Muscle of back (tissue), 11 donors: ENCODE measurements around the gene CDH23. TPM values are rescaled to one million over a fixed set of nuclear protein-coding genes. Genes with fewer than 3 reads are reported as not detected.
A peak's percentile ranks its signal among the peaks of the same experiment; 100 is the strongest.

Experiments used
- DNase-seq, 3 donors: peaks; one replicate each; pipeline versions ENCODE4 v3.0.0 to v3.0.0-alpha.2; 2013
- polyA plus RNA-seq, 10 donors: library from polyadenylated mRNA; unstranded; fragments of 120-200 nt; gene quantifications; one replicate each; pipeline ENCODE4 v1.2.1, GENCODE V29; 2013; ENCODE audit not compliant: insufficient read length in 10 of 10

Gene CDH23
- polyA plus RNA-seq, 10 donors: 3.1 to 5.7 (median 4.1) TPM

DNA sequence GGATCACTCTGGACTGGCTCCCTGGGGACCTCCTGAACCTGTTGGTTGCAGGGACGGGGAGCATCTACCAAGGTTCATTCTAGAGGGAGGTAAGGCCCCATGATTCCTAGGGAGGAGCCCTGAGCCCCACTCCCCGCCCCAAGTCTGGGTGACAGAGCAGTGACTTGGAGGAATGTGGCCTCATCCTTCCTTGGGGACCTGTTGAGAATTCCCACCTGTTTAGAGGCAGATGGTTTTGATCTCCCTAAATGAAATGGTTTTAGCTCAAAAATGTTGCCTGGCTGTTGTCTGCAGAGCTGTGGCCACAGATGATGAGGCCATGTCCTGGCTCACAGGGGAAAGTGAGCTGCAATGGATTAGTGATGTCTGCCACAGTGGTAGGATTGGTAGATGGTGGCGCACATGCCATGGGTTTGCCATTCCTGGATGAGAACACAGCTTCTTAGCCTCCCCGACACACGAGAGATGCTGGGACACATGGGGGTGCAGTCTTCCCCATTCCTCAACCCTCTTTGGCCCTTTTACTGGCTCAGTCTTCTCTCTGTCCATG is 310.6 kb downstream of the CDH23 start:
- DNase-seq: no peak

DNA sequence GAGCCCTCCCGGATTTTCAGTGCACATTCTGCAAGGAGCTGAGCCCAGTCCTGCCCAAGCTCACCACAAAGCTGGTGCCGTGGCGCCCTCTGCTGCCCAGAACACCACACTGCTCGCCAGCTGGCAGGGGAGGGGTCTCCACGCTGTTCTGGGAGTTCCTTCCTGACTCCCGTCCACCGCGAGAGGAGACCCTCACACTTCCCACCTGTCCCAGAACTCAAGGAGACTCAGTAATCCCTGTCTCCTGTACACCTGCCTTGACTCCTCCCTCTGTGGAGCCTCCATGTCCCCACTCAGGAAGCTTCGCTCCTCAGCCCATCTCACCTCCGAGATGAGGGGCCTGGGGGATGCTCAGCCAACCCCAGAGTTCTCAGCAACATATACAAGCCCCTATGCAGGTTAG is 311.6 kb downstream of the CDH23 start:
- peak in 2 of 3 donors; percentile 49 to 76 for DNase-seq

DNA sequence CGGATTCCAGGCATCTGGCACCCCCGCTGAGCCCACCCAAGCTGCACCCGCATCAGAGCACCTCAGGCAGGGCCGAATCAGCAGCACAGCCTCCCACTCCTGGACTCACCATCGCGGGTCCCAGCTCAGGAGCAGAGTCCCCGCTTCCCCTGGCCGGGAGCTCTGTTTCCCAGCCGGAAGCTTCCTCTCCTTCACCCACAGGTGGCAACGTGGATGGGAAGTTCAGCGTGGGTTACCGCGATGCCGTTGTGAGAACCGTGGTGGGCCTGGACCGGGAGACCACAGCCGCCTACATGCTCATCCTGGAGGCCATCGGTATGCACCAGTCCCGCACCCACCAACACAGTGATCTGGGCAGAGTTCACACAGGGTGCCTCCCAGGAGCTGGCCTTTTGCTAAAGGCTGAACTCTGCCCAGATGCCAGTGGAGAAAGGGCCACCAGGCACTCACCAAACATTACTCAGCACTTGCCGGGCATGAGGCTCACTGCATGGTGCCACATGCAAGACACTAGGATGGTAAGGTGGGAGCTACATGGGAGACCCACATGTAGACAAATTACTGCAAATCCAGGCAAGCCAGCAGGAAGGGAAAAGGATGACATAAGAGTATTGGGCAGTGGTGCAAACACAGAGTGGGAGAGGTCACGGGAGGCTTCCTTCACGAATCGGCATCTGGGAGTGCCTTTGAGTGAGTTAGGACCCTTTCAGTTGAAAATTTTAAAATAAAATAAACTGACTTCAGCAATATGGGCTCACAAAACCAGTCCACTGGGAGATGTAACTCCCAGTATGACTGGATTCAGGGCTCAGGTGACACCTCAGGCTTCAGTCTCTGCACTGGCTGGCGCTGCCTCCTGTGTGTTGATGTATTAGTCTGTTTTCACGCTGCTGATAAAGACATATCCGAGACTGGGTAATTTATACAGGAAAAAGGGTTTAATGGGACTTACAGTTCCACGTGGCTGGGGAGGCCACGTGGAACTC is 312.5 kb downstream of the CDH23 start:
- DNase-seq: no peak

DNA sequence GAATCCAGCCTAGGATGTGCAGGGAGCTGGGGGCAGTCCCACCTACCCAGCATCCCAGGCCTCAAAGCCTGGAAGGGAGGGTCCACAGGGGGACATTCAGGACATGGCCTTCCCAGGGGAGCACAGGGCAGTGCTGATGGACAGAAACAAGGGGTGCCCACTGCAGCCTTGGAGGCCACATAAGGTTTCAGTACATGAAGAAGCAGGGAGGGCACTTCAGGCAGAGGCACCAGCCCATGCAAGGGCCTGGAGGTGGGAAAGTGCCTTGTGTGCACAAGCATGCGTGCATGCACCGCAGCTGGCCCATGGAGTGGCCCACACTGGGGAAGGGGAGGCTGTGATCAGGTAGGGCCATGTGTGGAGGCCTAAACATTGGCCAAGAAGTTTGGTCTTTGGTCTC is 313.8 kb downstream of the CDH23 start:
- DNase-seq: no peak

DNA sequence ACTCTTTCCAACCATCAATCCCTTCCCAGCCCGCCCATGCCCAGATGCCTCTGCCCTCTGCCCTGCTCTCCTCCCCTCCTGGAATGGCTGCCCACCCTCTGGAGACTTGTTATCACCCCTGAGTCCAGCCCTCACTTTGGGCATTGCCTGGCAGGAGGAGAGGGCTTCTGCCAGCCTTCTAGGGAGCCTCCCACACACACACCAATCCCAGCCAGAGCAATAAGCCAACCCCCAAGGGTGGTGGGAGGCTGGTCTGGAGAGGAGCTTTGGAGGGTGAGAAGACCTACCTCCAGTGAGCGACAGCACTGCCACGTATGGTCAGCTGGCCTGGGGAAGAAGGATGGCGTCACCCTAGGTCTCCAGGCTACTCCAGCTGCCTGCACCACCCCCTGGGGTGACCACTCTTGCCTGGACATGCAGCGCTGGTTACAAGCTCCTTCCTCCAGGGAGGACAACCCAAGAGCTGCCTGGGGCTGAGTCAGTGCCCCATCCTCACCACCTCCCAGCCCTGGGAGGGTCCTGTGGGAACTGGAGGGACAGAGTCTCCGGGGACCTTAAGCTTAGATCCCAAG is 314.4 kb downstream of the CDH23 start:
- no peak for DNase-seq

DNA sequence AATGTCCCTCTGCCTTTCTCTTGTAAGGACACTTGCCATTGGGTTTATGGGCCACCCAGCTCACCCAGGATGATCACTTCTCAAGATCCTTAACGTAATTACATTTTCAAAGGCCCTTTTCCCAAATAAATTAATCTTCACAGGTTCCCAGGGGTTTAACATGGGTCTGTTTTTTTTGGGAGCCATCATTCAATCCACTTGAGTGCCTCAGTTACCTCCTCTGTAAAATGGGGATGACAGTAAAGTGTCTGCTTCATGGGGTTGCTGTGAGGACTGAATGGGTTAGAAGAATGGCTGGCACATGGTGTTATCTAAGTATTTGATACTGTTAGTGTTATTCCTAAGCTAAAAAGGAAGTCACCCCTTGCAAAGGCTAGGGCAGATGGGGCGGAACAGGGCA is 315.4 kb downstream of the CDH23 start:
- no peak for DNase-seq

DNA sequence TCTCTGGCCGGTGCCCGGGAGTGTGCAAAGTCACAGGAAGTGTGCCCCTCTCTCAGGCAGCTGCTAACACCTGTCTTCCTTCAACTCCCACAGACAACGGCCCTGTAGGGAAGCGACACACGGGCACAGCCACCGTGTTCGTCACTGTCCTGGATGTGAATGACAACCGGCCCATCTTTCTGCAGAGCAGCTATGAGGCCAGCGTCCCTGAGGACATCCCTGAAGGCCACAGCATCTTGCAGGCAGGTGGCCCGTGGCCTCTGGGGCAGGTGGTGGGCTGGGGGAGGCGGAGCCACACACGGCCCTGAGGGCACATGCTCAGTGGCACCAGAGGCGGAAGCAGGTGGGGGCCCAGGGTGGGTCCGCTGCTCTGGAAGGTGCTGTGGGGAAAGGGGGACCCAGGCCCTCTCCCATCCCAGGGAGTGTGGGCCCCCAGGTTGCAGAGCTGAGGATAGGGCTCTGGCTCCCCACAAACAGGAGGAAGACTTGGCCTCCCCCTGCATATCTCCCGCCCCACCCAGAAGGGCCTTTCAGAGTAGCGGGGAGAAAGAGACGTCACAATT is 315.9 kb downstream of the CDH23 start:
- DNase-seq: no peak

DNA sequence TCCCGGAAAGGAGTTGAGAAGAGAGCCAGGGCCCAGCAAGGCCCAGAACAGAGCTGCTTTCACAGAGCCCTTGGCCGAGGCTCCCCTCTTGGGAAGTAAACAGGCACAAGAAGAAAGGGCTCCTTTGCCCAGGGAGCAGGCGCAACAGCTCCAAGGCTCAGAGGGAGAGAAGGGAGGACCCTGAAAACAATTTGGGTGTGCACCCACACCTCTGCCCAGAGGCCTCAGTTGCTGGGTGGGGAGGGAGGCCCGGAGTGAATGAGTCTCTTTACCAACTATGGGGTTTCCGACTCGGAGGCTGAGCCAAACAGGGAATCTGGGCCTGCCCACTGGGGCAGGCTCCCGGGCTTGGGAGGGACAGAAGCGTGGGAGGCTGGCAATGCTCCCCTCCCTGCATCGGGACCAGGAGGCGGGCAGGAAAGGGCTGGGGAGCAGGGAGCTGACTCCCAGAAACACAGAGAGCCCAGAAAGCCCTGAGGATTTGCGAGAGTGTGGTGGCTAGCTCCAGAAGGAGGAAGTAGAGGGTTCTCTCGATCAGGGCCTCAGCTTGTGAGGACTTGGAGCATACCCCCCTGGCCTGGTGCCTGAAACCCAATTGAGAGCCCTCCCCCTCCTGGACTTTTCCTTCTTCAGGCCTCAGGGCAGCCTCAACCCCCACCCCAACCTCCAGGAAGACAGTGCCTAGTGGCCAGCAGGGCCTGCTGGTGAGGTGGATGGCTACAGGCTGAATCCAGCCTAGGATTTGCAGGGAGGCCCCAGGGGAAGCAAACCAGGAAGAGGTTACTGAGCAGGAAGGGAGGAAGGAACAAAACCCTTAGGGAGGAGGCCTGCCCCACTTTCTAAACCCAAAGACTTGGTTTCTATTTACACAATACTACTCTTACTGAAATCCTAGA is 316.7 kb downstream of the CDH23 start:
- DNase-seq: peak; percentile 60 to 89 (median 70)

DNA sequence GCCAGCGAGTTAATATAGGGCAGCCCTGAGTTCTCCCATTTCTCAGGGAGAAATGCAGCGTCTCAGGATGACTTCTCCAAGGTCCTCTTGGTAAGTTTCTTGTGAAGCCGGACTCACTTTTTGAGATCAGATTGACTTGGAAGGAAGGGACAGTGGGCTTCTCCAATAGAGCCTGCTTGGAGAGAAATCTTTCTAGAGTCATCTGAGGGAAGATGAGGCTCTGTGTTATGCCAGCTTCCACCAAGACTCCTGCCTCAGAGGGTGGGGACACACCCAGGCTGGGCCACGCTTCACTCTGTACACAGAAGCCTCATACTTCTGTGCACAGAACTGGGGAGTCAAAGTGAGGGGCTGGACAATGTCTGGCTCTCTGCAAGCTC is 317.3 kb downstream of the CDH23 start:
- no peak for DNase-seq

DNA sequence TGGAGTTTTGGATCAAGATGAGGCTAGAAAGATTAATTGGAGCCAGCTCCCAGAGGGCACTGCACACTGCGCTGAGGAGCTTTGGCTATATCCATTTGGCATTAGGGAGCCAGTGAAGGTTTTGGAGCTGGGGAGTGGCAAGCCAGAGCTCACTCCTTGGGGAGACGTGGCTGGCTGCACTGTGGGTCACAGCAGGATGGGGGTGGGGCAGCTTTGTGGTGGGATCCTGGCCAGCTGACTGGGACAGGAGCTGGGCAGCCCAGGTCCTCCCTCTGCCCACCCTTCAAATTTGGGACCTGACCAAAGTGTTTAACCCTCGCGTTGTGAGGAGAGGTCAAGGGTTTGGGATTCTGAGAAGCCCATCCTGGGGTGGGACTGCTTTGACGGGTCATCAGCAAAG is 317.9 kb downstream of the CDH23 start:
- no peak for DNase-seq

DNA sequence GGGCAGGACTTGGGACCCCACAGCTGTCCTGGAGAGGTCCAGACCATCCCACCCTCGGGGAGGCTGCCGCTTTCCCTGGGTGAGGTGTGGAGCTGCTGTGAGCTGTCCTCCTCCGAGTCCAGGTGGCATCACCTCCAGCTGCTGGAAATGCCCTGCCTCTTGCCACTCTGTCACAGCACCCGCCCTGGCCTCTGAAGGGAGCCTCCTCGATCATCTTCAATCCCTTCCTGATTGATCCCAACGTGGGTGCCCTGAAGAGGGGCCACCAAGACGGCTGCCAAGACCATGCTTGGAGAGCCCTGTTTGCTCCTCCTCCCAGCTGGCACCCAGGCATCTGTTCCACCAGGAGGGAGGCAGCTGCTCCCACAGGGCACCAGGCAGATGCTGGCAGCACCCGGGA is 318.3 kb downstream of the CDH23 start:
- no peak for DNase-seq

DNA sequence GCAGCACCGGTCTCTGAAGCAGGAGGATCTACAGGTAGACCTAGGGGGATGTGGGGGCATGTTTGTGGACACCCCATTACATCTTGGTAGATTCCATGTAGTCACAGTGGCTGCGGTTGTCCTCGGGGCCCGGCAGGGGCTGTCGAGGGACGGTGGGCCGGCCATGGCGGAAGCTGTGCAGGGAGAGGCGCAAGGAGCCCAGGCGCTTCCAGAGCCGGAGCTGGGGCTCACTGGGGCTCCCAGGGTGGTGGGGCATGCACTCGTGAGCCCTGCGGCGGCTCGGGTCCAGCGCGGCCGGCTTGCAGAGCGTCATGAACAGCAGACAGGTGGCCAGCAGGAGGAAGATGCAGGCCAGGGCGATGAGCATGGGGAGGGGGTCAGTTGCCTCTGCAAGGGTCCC is 319.1 kb downstream of the CDH23 start:
- no peak for DNase-seq

DNA sequence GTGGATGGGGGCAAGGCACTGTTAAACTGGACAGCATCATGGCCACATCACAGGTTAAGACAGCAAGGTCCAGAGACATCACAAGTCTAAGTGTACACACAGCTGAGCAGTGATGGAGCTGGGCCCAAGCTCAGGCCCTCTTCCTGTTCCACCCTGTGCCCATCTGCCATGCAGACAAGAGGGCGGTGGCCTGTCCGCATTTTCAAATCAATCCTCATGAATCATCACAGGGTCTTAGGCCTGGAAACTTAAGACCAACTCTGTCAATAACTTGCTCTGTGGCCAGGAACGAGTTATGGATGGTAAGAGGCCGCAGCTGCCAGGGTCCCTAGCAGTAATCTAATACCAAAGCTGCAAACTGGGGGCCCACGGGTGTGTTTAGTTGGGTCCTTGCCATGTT is 319.7 kb downstream of the CDH23 start:
- no peak for DNase-seq

DNA sequence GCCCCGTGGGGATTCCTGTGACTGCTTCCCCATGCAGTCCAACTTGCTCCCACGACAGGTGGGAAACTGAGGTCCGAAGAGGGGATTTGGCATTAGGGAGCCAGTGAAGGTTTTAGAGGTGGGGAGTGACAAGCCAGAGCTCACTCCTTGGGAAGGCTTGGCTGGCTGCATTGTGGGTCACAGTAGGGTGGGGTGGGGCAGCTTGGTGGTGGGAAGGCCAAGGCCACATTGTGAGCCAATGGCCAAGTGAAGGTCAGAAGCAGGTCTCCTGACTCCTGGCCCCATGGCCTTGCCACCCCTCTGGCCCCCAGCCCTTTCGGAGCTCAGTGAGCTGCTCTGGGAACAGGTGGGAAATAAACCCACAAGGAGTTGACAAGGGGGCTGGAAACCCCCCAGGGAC is 320.3 kb downstream of the CDH23 start:
- DNase-seq: no peak

DNA sequence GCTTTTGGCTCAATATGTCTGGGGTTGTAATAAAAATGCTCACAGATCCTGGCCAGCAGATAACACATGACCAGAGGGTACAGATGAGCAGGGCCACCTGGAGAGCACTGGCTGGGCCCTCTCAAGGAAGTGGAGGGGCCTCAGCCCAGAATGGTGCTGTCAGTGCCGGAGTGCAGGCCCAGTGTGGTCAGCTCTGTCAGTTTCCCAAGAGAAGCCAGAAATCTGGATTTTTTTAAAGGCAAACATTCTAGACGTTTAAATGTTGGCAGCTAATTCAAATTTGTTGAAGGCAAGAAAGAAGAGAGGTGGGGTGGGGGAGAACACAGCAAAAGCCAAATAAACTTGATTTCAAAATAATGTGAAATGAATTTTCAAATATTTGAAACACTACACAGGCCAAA is 320.8 kb downstream of the CDH23 start:
- peak in 1 of 3 donors; percentile 67 for DNase-seq

DNA sequence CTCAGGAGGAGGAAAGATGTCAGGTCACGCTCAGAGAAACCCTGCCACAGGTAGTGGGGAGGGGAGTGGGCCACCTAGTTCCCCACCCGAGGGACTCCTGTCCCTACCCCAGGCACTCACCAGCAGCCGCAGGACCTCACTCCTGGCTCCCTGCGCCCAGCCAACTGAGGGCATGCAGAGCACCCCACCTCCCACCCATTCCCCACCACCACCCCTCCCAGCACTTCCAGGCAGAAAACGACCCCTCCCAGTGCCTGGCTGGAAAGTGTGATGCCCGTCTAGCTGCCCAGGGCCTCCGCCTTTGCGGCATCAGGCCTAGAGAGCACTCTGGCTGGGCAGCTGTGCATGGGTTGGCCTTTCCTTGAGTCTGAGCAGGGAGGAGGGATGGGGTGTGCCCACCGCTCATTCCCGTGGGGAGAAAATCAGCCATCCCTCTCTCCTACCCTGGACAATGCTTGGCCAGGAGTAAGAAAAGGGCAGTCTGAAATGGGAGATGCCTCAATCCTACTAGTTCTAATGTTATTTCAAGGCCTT is 321.5 kb downstream of the CDH23 start:
- no peak for DNase-seq

DNA sequence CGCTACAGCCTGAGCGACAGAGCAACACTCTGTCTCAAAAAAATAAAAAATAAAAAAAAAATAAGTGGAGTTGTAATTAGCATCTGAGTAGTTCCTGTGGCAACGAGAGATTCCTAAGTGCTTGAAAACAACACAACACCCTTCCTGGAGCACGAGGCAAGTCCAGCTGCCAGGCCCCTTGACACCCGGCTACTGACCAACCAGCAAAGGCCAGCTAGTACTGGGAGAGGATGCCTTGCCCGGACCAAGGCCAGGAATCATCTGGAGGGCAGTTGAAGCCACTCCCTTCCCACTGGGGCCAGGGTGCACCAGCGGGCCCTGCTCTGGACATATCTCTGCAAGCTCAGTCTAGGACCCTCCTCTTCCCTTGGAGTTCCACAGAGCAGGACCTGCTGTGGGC is 322.3 kb downstream of the CDH23 start:
- DNase-seq: no peak

DNA sequence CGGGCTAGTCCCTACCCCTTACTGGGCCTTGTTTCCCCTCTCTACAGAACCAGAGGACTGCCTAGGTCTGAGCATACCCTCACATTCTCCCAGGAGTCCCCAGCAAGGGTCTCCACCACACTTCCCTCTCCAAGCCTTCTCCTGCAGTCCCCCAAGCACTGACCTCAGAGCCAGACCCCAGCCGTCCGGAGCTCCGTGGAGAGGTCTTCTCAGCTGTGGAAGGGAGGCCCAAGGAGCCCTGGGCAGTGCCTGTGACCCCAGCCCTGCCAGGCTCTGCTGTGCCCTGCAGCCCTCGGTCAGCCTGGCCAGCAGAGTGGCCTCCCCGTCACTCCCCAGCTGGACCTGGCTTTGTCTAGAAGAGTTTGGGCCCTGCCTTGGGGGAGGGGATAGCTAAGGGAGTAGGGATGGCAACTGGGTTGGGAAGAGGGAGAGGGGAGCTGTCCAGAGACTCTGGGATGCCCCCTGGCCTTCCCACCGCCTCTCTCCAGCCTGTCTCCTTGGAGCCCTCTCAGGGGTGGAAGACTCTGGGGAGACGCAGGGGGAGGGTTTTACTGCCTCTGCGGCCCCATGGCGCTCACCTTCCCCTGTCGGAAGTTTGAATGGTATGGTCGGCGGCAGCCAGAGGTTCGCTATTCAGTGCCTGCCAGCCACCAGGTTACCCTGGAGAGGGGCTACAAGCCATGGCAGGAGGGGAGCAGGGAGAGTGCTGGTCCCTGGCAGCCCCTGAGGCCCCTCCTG is 322.9 kb downstream of the CDH23 start, which contains the start of gene C10orf105:
Gene C10orf105, minus strand, starts transcription at position 315 of the 738 bp plus-strand sequence. CDS start 3,441 bp downstream, outside the sequence.
- DNase-seq: no peak

DNA sequence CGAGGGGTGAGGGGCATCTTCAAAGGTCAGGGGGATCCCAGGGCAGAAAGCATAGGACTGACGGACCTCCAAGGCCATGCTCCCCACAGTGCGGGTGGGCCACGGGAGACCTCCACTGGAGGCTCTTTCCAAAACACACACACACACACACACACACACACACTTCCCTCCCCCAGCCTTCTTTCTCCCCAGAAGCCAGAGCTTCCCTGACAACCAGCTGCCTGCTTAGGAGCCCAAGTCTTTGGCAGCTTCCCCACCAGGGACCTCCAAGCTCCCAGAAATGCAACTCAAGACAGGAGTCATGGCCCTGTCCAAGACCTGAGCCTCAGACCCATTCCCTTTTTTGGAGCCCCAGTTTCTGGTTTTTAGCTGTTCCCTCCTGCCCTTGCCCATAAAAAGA is 323.6 kb downstream of the CDH23 start:
- peak in 1 of 3 donors; percentile 50 for DNase-seq

DNA sequence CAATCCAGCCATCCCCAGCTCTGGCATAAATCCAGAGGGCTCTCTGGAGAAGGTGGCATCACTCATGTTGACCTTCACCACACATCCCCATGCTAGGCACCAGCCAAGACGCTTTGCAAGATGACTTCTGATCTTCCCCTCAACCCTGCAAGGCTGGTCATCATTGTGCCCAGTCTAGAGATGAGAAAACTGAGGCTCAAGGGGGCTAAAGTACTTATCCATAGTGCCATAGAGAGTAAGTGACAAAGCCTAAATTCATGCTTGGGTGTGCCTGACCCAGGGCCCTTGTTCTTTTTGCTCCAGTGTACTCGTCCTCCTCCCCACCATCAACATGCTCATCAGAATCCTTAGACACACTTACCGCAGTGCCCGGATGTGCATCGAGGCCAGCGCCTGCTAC is 324.6 kb downstream of the CDH23 start:
- no peak for DNase-seq

DNA sequence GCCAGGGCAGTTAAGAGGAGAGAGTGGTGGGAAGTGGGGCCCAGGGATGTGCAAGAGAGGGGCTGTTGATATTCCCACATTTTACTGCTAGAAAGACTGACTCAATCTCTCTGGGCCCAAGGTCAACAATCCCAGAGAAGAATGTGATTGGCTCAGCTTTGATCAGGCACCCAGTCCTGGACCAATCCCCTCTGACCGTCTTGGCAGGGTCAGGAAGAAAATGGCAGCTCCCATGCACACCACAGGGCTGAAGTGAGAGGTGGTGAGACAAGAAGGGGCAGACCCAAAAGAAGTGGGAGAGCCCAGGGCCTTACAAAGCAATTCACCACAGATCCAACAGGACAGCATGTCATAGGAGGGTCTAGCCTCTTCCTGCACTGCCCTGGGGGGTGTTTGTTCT is 326.1 kb downstream of the CDH23 start:
- DNase-seq: no peak
